HEK293 (cell line): ENCODE results near the gene ZKSCAN5.
A peak's percentile ranks its signal among the peaks of the same experiment; 100 is the strongest.

Experiments used
- CTCF ChIA-PET: fragments of 350-600 bp; formaldehyde crosslinking; extraction: SDS; loops from one replicate; lab custom pipeline; 2021; ENCODE audit warnings: antibody characterized with exemption; lab: Yijun Ruan, JAX
- POLR2A ChIA-PET: fragments of 300-600 bp; formaldehyde crosslinking; extraction: SDS; loops from one replicate; lab custom pipeline; 2020; ENCODE audit warnings: antibody characterized with exemption, inconsistent platforms; lab: Yijun Ruan, JAX
- H3K27ac ChIP-seq: fragments of 200-500 bp; sonication (Bioruptor generic); 2 replicates; pipeline ENCODE4 v1.5.1; 2014; ENCODE audit warnings: low read depth, low read length, control low read depth, inconsistent platforms; ENCODE audit errors: extremely low read depth
- H3K36me3 ChIP-seq, 2 experiments: fragments of 200-500 bp in 1 of 2; sonication (Bioruptor generic) in 1 of 2; 1 replicate in 1 of 2; 2 replicates in 1 of 2; pipeline ENCODE4 v1.5.1; 2014 to 2017; ENCODE audit warnings: inconsistent platforms in 2 of 2, low read length in 2 of 2; ENCODE audit not compliant: control insufficient read depth in 2 of 2, insufficient read depth in 1 of 2
- H3K4me1 ChIP-seq: fragments of 200-500 bp; sonication (Bioruptor generic); 2 replicates; pipeline ENCODE4 v1.5.1; 2014; ENCODE audit warnings: mild to moderate bottlenecking, low read length, inconsistent platforms; ENCODE audit not compliant: control insufficient read depth, insufficient read depth
- H3K4me3 ChIP-seq: 2 replicates; pipeline ENCODE4 v1.5.1; 2011; ENCODE audit warnings: low read depth, mild to moderate bottlenecking, control low read depth, low read length, moderate library complexity
- H3K9me3 ChIP-seq: fragments of 200-500 bp; sonication (Bioruptor generic); 2 replicates; pipeline ENCODE4 v1.5.1; 2014; ENCODE audit warnings: low read depth, low read length, inconsistent platforms; ENCODE audit not compliant: control insufficient read depth, insufficient read depth
- PBX3 ChIP-seq: sonication (generic); formaldehyde crosslinking; IDR thresholded peaks from 2 replicates; pipeline ENCODE4 v1.8.1; 2022; ENCODE audit warnings: mild to moderate bottlenecking, moderate library complexity, missing genetic modification reagents
- SCRT1 ChIP-seq: fragments of 450-650 bp; formaldehyde crosslinking; IDR thresholded peaks from 2 replicates; pipeline ENCODE4 v1.5.1; 2016; ENCODE audit warnings: missing biosample characterization, missing genetic modification characterization, borderline replicate concordance
- SCRT2 ChIP-seq: fragments of 450-650 bp; formaldehyde crosslinking; IDR thresholded peaks from 2 replicates; pipeline ENCODE4 v1.5.1; 2016; ENCODE audit warnings: missing biosample characterization, missing genetic modification characterization
- ZBTB11 ChIP-seq: fragments of 450-650 bp; formaldehyde crosslinking; conservative IDR thresholded peaks from 2 replicates; pipeline ENCODE4 v1.5.1; 2016; ENCODE audit warnings: low read depth, missing biosample characterization, missing genetic modification characterization
- ZNF133 ChIP-seq: fragments of 450-650 bp; formaldehyde crosslinking; IDR thresholded peaks from 2 replicates; pipeline ENCODE4 v1.5.1; 2016; ENCODE audit warnings: missing biosample characterization, missing genetic modification characterization
- ZNF148 ChIP-seq: fragments of 450-650 bp; formaldehyde crosslinking; IDR thresholded peaks from 2 replicates; pipeline ENCODE4 v1.5.0; 2017; ENCODE audit warnings: missing biosample characterization, missing genetic modification characterization, borderline replicate concordance
- ZNF311 ChIP-seq: fragments of 450-650 bp; formaldehyde crosslinking; IDR thresholded peaks from 2 replicates; pipeline ENCODE4 v1.5.1; 2017; ENCODE audit warnings: missing biosample characterization, missing genetic modification characterization, borderline replicate concordance
- ZNF433 ChIP-seq: fragments of 450-650 bp; formaldehyde crosslinking; IDR thresholded peaks from 2 replicates; pipeline ENCODE4 v1.5.1; 2016; ENCODE audit warnings: missing biosample characterization, missing genetic modification characterization, low read depth
- ZNF514 ChIP-seq: fragments of 450-650 bp; formaldehyde crosslinking; IDR thresholded peaks from 2 replicates; pipeline ENCODE4 v1.5.1; 2016; ENCODE audit warnings: missing biosample characterization, missing genetic modification characterization
- ZNF544 ChIP-seq: fragments of 450-650 bp; formaldehyde crosslinking; IDR thresholded peaks from 2 replicates; pipeline ENCODE4 v1.5.0; 2017; ENCODE audit warnings: missing biosample characterization, missing genetic modification characterization
- ZNF837 ChIP-seq: fragments of 450-650 bp; formaldehyde crosslinking; IDR thresholded peaks from 2 replicates; pipeline ENCODE4 v1.5.1; 2016; ENCODE audit warnings: missing biosample characterization, missing genetic modification characterization

ZKSCAN5 gene

GRCh38 chr7:99456288-99456687 is 48.2 kb upstream of the ZKSCAN5 start (continued):
- TF ChIP-seq ZBTB11 (tag by site-specific recombination) (no peak), ZNF433 (tag by site-specific recombination) (no peak), ZNF837 (no peak)

GRCh38 chr7:99457050-99457649 is 47.3 kb upstream of the ZKSCAN5 start:
- Histone ChIP-seq H3K9me3 (no peaks in the 10 kb centered on the region), H3K36me3 (peaks cover 11 to 90% of the 10 kb centered on the region in 2 experiments; a peak in 2 of 3 replicates), H3K27ac (no peak overlapping the region), H3K4me3 (no peak overlapping the region), H3K4me1 (no peaks in the 10 kb centered on the region)
- CTCF ChIA-PET: no interaction called here
- POLR2A ChIA-PET: interaction anchor here (0.5 to 1.5 kb wide), 5 partner anchors 8 to 358 kb away, joined by 3 to 5 read pairs (median 4); partner anchors contain the start of genes CPSF4, PTCD1 and ZNF394
- TF ChIP-seq ZNF433 (tag by site-specific recombination) (no peak), SCRT1 (tag by site-specific recombination) (peak; percentile 78; the same call in 1 of the 2 replicates), ZNF133 (tag by site-specific recombination) (no peak), ZNF514 (no peak), SCRT2 (peak; percentile 88)

GRCh38 chr7:99457650-99458493 is 46.6 kb upstream of the ZKSCAN5 start:
- peaks cover 11 to 87% of the 10 kb centered on the region in 2 experiments; a peak in 2 of 3 replicates for H3K36me3 ChIP-seq
- CTCF ChIA-PET: no interaction called here
- no peak overlapping the region; the same call in 1 of the 2 replicates for H3K27ac ChIP-seq
- H3K4me3 ChIP-seq: no peak overlapping the region
- no peak for TF ChIP-seq ZNF544
- TF ChIP-seq PBX3 (CRISPR knock-in tag): no peak
- no peak for TF ChIP-seq ZNF311 (tag by site-specific recombination)
- TF ChIP-seq ZNF148 (tag by site-specific recombination): no peak
- no peaks in the 10 kb centered on the region for H3K9me3 ChIP-seq
- POLR2A ChIA-PET: interaction anchor here (1.5 kb wide), 1 partner anchor 19 kb away, joined by 4 read pairs; the partner anchor contains the start of genes CPSF4 and PTCD1
- H3K4me1 ChIP-seq: no peaks in the 10 kb centered on the region
